ENCODE measurements around the gene PROSER2.
"Not testable (repeated sequence)": the region's sequence is repeated elsewhere in the genome, so short reads cannot be mapped to it uniquely, and the experiment has no call there.

PROSER2 gene

DNA sequence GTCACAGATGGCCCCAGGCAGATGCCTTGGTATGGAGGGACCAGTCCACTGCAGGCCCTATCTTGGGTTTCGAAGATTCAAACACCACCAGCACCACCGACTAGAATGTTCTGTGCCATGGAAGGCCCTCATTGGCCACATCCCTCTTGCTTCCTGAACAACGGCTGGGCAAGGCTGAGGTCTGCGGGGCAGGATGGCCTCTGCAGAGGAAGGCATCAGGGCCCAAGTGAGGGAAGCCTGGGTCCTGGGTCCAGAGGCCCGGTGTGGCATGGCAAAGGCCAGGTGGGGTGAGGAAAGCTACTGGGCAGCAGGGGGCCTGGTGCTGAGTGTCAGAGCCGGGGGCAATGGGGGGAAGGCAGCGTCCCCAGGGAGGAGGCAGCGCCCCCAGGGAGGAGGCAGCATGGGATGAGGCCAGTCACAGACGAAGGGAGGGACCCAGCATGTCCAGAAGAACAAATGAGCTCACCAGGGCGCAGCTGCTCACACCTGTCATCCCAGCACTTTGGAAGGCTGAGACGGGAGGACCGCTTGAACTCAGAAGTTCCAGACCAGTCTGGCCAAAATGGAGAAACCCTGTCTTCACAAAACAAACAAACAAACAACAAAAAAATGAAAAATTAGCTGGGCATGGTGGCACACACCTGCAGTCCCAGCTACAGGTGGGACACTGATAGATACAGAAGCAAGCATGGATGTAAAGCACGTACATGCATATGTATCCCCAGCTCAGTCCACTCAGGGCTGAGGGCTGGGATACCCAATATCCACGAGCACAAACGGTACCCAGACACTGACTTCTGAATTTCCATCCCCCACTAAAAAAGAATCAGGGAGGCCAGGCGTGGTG is 64.4 kb downstream of the PROSER2 start:
- DNase-seq, result no peak

DNA sequence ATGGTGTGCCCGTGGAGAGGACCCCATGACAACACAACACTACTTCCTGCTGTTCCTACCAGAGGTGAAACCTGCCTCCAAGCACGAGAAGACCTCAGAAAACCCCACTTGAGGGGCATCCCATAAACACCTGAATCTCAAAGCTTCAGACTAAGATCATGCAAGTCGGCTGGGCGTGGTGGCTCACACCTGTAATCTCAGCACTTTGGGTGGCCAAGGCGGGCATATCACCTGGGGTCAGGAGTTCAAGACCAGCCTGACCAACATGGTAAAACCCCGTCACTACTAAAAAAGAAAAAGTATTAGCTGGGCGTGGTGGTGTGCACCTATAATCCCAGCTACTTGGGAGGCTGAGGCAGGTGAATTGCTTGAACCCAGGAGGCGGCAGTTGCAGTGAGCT is 66.1 kb downstream of the PROSER2 start:
- DNase-seq, result not testable (repeated sequence)

DNA sequence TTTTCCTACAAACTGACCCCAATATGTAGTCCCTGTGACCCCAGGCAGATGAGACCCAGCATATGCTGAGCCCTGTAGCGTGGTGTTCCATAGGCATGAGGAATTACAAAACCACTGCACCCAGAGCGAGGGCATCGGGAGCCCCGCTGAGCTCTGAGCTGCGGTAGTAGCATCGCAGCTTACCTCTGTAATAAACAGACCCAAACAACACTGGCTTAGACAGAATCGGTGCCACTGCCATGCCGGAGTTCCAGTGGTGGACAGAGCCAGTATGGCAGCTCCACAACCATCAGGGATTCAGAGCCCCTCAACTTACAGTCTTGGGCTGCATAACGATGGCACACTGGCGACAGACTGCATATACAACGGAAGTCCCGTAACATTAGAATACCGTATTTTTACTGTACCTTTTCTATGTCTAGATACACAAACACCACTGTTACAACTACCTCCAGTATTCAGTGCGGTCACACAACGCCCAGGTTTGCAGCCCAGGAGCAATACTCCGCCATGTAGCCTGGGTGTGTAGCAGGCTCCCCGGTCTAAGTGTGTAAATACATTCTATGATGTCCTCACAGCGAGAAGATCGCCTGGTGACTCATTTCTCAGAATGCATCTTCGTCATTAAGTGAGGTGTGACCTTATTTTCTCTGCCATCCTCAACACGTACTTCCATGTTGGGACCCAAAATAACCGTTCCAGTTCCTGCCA is 68.8 kb downstream of the PROSER2 start:
- DNase-seq, result no peak

DNA sequence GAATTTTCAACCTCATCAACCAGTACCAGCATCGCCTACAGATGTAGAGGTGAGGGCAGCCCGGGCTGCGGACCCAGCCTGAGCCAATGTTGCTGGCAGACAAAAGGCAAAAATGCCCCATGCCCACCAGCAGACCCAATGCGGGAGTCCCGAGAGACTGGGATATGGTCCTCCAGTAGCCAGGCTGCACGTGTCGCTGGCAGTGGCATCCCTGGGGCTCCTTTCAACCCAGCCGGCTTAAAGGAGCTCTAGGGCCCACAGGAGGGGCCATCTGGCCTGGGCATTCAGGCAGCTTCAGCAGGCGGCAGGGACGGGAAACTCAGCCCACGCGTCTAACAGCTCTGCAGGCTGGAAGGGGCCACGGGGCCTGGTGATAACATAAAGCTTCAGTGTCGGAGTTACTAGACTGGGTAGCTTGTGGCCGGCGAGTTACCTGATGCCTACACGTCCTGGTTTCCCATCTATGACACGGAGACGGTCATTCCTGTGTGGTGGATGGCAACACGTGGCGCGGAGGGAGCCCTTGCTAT is 70.7 kb downstream of the PROSER2 start:
- no peak for DNase-seq

DNA sequence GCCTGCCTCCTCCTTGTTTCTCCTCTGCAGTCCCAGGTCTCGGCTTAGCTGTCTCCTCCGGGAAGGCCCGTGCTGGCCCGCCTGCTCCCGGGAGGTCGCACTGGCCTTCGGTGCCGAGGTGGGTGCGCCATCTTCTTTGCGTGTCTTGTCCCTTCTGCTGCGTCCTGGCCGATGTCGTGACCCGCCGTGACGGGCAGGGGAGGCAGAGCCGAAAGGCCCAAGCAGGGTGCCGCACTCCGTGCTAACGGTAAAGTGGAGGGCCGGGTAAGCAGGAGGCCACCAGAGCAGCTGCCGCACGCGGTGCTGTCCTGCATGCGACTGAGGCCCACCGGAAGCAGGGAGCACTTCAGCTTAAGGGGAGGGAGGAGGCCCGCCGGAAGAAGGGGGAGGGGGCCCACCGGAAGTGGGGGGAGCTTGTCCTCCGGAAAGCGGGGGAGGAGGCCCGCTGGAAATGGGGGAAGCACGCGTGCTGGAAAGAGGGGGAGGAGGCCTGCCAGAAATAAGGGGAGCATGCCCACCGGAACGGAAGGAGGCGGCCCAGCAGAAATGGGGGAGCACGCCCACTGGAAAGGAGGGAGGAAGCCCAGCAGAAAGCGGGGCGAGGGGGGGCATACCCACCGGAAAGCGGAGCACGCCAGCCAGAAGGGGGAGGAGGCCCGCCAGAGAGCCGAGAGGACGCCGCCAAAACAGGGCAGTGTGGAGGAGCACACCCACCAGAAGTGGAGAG is 71.4 kb downstream of the PROSER2 start:
- DNase-seq, result no peak

DNA sequence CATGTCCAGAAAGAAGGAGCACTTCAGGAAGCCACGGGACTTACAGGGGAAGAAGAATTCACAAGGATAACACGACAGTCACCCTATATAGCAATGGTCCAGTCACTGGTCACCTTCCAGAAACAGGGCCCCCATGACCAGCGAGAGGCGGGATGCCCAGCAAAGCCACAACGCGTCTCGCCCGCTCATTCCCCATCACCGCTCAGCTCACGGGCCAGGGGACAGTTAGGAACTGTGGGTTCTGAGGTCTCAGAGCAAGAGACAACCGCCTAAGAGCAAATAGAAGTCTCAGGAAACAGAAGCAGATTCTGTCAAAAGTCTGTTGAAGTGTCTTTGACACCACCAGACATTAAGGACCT is 71.9 kb downstream of the PROSER2 start:
- no peak for DNase-seq

DNA sequence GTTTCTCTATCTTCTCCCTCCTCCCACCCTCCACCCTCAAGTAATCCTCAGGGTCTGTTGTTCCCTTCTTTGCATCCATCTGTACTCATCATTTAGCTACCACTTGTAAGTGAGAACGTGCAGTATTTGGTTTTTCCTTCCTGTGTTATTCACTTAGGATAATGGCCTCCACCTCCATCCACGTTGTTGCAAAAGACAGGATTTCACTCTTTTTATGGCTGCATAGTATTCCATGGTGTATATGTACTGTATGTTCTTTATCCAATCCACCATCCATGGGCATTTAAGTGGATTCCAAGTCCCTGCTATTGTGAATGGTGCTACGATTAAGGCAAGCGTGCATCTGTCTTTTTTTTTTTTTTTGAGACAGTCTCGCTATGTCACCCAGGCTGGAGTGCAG is 72.4 kb downstream of the PROSER2 start:
- no peak for DNase-seq

DNA sequence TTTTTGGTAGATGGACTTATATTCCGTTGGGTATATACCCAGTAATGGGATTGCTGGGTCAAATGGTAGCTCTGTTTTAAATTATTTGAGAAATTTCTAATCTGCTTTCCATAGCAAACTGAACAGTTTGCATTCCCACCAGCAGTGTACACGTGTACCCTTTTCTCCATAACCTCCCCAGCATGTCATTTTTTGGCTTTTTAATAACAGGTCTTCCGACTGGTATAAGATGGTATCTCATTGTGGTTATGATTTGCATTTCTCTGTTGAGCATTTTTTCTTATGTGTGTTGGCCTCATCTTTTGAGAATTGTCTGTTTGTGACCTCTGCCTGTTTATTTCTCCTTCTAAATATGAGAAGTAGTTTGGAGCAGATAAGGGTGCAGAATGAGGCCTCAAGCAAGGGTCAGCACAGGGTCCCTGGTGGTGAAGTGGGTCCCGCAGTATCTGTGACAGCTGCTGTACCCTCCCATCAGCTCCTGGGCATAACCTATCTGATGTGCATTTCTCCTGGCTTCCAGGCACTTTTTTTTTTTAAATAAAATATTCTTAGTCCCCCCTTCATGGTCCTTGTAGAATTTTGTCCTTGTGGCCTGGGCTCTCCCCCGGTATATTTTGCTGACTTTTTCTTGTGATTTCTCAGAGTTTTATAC is 73.5 kb downstream of the PROSER2 start:
- no peak for DNase-seq

DNA sequence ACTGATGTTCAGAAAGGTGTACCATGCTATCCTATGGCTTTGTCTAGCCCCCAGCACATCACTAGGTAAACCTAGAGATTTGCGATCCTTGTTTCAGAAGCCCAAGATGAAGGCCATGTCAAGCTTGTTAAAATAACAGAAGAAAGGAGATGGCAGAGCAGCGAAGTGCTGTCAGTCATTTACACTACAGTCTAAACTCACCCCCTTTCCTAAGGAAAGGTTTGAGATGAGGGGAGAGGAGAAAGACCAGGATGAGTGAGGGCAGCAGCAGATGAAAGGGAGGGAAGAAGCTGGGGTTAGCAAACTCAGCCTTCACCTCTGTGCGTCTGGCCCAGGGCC is 74.8 kb downstream of the PROSER2 start:
- no peak for DNase-seq

DNA sequence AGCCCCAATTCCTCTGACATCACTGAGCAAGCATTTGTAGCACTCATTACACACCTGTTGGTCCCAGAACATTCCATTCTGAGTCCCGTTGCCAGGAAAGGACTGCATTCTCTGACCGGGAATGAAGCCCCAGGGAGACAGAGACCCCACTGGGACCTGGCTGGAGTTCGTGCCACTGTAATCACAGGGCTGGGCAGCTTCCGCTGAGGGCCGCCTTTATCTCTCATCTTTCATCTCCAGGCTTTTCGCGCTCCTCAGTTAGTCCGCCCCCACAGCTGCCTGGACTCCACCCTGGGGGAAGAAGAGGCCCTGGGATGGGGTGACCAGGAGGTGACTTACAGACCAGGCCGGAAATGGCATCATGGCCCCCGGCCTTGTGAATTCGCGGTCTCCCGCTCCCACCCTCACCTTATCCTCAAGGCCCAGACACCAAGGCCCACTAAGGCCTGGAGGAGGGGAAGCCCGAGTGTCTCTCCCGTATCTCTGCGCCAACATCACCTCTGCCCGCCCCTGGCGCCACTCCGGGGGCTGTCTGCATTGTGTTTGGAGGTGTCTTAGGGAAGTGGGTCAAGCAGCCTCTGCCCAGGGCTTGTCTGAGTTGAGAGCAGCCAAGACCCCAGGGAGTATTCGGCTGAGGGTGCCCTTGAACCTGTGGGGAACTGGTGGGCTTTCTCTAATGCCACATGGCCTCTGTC is 75.4 kb downstream of the PROSER2 start:
- DNase-seq, result no peak

DNA sequence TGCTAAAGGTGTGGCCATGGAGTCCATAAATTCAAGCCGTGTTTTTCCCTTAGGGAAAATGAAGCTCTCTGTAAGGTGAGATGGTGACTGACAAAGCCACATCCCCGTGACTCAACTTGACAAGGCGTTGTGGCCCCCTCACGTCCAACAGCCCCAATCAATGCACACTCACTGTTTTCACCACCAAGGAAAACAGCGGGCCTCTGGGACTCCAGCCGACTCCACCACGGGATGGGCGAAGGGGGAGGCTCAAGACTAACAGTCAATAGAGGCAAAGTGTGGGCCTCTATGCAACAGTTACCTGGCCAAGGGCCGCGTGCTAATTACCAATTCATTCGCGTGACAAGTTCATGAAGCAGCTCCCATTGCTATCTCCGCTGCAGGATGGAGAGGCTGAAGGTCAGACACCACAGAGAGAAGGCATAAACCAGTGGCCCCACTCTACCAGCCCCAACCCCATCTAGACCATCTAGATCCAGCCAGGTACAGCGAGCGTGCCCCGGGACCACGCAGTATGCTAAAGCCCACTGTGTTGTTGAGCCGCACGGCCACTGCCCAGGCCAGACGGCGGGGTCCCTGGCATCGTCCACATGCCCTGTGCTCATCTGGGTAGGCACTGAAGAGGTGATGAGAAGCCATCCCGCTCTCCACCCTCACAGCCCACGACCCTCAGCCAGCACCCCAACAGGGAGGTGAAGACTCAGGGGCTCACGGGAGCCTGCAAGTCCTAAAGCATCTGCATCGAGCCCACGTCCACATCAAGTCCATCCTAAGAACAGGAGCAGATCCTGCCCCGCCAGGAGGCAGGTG is 76.1 kb downstream of the PROSER2 start:
- no peak for DNase-seq

DNA sequence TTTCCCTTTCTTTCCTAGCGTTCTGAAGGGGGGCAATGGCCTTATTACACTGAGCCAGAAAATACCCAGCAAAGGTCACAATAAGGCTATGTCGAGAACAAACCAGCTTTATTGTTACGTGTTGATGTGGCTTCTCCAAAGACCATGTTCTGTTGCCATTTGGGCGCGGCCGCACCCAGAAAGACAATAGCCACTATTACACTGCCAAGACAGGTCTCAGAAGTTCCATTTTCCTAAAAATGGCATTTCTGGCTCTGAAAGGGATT is 77.8 kb downstream of the PROSER2 start:
- DNase-seq, result no peak

DNA sequence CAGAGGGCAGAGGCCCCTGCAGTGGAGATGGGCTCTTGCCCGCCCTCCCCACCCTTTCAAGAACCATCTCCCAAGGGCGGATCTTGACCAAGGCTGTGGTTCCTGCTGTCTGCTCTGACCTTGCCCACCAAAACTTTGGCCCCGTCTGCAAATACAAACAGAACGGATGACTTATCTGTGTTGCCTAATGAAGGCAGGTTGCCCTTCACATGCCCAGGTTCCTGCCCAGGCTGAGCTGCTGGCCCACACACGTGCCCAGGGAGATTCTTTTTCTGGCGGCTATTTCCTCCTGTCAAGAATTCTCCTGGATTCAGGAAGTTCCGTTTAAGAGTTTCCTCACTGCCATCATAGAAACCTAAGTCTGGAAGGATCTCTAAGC is 78.3 kb downstream of the PROSER2 start:
- DNase-seq, result no peak

DNA sequence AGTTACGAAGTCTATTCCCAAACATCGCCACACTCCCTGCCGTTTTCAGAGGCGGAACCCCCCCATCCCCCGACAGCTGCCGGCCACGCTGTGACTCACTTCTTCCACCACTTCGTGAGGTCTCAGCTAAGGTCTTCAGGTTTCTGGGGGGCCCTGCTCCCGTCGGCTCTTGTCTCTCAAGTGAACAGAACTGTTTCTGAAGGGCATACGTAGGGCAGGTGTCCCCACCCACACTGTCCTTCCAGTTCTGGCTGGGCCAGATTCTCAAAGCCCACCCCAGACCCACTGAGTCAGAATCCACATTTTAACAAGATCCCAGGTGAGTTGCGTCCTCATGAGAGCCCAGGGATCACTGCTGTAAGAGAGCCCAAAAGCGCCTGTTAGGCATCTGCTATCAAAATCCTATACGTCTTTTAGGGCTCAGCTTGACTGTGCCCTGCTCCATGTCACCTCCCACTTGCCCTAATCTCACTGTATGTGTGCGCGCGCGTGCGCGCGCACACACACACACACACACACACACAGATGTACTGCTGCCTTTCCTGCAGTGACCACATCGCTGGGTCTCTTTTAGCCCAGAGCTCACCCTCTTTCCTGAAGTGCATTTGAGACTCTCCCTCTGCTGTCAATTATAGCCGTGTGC is 78.8 kb downstream of the PROSER2 start:
- no peak for DNase-seq

DNA sequence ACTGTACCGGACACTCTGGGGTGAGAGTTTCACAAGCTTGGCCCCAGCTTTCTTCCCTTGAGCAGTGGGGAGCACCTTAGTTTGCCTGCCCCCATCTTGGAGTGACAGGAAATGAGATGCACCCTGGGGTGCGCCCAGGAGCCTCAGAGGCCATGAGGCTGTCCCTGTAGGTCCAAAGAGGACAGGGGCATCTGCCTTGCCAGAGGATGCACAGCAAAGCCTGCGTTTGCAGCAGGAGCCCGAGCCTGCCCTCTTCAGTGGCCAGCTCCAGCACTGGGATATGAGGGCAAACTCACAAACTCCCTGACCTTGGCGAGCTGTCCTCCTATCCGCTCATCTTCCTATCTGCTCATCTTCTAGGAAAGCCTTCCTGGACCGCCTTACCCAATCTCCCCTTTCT is 79.5 kb downstream of the PROSER2 start:
- no peak for DNase-seq

DNA sequence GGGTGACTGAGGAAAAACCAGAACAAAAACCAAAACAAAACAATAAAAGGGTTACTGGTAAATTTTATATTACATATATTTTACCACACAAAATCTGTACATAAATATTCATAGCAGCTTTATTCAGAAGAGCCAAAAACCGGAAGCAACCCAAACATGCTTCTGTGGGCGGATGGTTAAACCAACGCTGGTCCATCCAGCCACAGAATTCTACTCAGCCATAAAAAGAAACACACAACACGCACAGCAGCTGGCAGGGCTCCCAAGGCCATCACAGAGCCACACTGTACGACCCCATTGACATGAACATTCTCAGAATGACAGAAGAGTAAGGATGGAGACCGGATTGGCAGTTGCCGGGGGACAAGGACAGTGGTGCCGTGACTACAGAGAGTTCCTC is 83.6 kb downstream of the PROSER2 start:
- no peak for DNase-seq

DNA sequence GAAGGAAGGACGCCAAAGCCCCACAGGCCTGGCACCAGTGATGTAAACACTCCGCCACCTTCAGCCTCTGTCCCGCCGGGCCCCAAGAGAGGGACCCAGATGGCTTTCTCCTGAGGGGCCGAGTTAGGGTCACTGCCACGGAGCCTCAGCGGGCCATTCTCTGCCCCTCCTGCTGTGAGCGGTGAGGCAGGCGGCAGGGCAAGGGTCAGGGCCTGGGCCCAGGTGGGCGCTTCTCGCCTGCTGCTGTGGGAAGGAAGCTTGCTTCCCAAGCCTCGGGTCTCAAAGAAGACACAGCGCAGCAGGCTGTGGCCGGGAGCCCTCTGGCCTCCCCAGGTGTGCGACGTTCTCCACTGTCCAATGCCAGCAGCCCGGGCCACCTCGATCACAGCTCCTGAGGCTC is 84.8 kb downstream of the PROSER2 start:
- no peak for DNase-seq

DNA sequence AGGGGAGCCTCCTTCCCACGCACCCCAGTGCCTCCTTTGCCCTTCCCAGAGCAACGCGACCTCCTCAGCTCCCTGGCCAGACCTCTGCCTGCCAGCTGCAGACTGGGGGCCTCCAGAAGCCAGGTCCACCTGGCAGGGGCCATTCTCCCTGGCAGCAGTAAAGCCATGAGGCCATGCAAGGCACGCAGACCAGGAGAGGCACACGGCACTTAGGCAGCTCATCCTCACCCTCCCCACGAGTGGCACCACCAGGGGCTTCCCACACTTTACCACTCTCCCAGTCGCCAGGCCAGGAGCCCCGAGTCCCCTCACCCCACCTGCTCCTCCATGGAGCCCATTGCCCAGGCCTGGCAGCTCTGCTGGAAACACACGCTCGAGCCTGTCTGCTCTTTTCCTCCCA is 85.4 kb downstream of the PROSER2 start:
- no peak for DNase-seq

DNA sequence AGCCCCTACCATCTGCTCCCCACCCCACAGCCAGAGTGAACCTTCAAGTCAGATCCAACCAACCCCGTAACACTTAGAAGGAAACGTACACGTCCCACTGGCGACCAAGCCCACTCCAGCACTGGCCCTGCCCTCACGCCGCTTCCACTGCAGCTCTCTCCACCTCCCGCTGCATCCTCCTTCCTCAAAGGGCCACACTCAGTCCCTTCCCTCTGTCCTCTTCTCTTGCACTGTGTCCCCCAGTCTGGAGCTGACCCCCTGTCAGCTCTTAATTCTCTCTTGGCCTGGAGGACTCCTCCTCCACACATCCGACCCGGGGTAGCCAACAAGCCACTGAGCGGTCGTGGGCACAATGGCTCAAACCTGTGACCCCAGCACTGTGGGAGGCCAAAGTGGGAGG is 85.8 kb downstream of the PROSER2 start:
- DNase-seq, result no peak

DNA sequence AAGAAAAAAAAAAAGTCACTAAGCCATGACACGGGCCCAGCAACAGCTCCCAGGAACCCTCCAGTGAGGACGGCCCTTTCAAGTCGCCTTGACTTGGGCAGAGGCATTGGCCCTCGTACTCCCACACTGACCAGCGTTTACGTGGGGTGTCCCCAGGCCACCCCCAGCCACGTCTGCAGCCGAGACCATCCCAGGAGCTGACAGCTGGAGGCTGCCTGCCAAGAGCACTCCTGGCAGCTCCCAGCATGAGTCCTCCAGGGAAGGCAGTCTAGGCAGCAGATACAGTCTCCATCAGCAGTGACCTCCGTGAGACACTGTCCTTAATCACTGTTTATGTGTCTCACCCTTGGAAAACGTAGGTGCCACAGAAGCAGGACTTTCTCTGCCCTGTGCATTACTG is 86.5 kb downstream of the PROSER2 start:
- DNase-seq, result no peak

DNA sequence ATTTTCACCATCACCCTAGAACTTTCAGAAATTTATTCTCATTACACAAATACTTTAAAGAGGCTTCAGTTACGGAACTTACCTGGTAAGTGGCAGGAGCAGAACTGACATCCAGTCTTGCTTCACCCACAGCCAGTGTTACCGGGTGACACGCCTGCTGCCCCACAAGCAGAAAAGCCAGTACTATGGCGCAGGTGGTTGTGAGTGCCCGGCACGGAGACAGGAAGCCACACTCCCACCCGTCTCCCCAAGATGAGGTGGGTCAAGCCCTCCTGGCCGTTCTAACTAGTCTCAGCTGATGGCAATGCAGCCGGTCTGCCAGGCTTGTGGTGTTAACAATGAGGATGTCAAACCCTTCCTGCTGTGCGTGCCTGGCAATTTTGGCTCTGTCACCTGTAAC is 86.9 kb downstream of the PROSER2 start:
- DNase-seq, result no peak
